ENCODE results near the gene EGFLAM. TPM values are rescaled to one million over a fixed set of nuclear protein-coding genes. Genes with fewer than 3 reads are reported as not detected.

Gene EGFLAM
- total and polyA plus RNA-seq, 2 experiments from 2014 or later = 6.5 to 9.0 TPM

DNA sequence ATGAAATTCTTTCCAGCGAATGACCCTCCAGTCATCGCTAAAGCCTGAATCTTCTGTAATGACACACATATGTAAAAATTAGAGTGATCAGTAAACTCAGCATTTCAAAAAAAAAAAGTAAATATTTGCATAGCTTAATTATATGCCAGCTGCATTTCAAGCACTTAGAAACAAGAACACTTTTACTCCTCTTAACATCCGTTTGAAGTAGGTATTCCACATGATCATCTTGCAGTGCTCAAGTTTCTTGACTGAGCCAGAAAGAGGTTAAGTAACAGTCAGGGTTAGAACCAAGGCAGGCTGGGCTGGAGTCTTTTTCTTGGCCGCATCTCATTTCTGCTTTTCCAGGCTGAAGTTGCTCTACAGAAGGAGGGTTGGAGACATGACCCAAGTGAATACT, 27.6 kb downstream of the EGFLAM start:
- no peak overlapping the region for H3K4me3 ChIP-seq
- 80% methylated on average over 4 of the region's 4 CpGs for WGBS (ENCODE audit: low lambda C conversion rate, missing lambda C conversion rate)
- no peaks in the 10 kb centered on the region for H3K4me1 ChIP-seq (ENCODE audit: insufficient read depth)
- H3K36me3 ChIP-seq (replicated peaks; ENCODE audit: insufficient read depth, low read depth) = no peaks in the 10 kb centered on the region
- TF ChIP-seq, protein P1, sequence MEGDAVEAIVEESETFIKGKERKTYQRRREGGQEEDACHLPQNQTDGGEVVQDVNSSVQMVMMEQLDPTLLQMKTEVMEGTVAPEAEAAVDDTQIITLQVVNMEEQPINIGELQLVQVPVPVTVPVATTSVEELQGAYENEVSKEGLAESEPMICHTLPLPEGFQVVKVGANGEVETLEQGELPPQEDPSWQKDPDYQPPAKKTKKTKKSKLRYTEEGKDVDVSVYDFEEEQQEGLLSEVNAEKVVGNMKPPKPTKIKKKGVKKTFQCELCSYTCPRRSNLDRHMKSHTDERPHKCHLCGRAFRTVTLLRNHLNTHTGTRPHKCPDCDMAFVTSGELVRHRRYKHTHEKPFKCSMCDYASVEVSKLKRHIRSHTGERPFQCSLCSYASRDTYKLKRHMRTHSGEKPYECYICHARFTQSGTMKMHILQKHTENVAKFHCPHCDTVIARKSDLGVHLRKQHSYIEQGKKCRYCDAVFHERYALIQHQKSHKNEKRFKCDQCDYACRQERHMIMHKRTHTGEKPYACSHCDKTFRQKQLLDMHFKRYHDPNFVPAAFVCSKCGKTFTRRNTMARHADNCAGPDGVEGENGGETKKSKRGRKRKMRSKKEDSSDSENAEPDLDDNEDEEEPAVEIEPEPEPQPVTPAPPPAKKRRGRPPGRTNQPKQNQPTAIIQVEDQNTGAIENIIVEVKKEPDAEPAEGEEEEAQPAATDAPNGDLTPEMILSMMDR (IDR thresholded peaks at IDR 0.05; ENCODE audit: poor library complexity) = no peak
- TF ChIP-seq EZH2 (IDR thresholded peaks at IDR 0.05; ENCODE audit: borderline replicate concordance) = no peak
- TF ChIP-seq EZH2phosphoT487 (IDR thresholded peaks at IDR 0.05; ENCODE audit: low read depth, severe bottlenecking, unreplicated experiment) = no peak
- H3K9me3 ChIP-seq (ENCODE audit: low read depth) = no peaks in the 10 kb centered on the region
- H3K9me2 ChIP-seq (replicated peaks; ENCODE audit: insufficient read depth) = no peaks in the 10 kb centered on the region
- DNase-seq (ENCODE audit: low spot score) = no peak
- H3K27ac ChIP-seq = no peak overlapping the region
- no peak overlapping the region for H2AFZ ChIP-seq
- H3K4me2 ChIP-seq = no peak overlapping the region
- no peaks in the 10 kb centered on the region for H3K79me2 ChIP-seq
- no peaks in the 10 kb centered on the region for H3K27me3 ChIP-seq
- no peaks in the 10 kb centered on the region for H4K20me1 ChIP-seq (ENCODE audit: insufficient read depth, poor library complexity, severe bottlenecking)

DNA sequence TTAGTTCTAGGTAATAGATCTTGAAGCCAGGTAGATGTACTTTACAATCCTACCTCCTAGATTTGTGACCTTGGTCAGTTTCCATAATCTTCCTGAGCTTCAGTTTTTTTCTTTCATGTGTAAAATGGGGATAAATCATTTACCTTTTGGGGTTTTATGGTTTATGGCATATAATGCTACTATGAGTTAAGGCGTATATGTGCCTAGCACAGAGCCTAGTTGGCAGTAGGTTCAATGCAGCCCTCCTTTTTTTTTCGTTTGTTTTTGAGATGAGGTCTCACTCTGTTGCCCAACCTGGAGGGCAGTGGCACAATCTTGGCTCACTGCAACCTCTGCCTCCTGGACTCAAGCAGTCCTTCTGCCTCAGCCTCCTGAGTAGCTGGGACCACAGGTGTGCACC, 28.8 kb downstream of the EGFLAM start:
- no peaks in the 10 kb centered on the region for H3K36me3 ChIP-seq (replicated peaks; ENCODE audit: insufficient read depth, low read depth)
- no peak overlapping the region for H3K27ac ChIP-seq
- H3K27me3 ChIP-seq = no peaks in the 10 kb centered on the region
- H4K20me1 ChIP-seq (ENCODE audit: insufficient read depth, poor library complexity, severe bottlenecking) = no peaks in the 10 kb centered on the region
- no peaks in the 10 kb centered on the region for H3K9me3 ChIP-seq (ENCODE audit: low read depth)
- no peaks in the 10 kb centered on the region for H3K9me2 ChIP-seq (replicated peaks; ENCODE audit: insufficient read depth)
- no peak for DNase-seq (ENCODE audit: low spot score)
- 85% methylated on average over 2 of the region's 2 CpGs for WGBS (ENCODE audit: low lambda C conversion rate, missing lambda C conversion rate)
- no peak overlapping the region for H3K4me3 ChIP-seq
- no peaks in the 10 kb centered on the region for H3K4me1 ChIP-seq (ENCODE audit: insufficient read depth)
- no peak for TF ChIP-seq EZH2phosphoT487 (IDR thresholded peaks at IDR 0.05; ENCODE audit: low read depth, severe bottlenecking, unreplicated experiment)
- no peak for TF ChIP-seq EZH2 (IDR thresholded peaks at IDR 0.05; ENCODE audit: borderline replicate concordance)
- TF ChIP-seq, protein P1 (IDR thresholded peaks at IDR 0.05; ENCODE audit: poor library complexity) = no peak
- H3K79me2 ChIP-seq = no peaks in the 10 kb centered on the region
- H3K4me2 ChIP-seq = no peak overlapping the region
- H2AFZ ChIP-seq = no peak overlapping the region

DNA sequence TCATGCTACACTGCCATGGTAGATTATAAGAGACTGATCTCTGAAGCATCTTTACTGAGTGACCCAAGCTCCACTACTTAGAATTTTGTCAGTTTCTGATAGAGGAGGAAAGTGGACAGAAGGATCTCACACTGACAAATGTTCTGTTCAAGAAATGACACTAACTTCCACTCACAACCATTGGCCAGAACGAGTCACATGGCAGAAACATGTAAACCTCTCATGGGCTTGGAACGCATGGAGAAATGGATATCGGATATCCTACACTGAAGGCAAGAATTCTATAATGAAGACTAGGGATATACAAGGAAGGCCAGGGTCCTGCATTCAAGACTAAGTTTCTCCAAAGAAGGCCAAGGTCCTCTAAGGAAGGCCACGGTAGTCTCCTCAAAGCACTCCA, 31.1 kb downstream of the EGFLAM start:
- Histone ChIP-seq H3K79me2 (no peaks in the 10 kb centered on the region), H4K20me1 (ENCODE audit: insufficient read depth, poor library complexity, severe bottlenecking) (no peaks in the 10 kb centered on the region), H3K9me3 (ENCODE audit: low read depth) (no peaks in the 10 kb centered on the region), H3K27me3 (no peaks in the 10 kb centered on the region), H2AFZ (no peak overlapping the region), H3K36me3 (replicated peaks; ENCODE audit: insufficient read depth, low read depth) (no peaks in the 10 kb centered on the region), H3K4me1 (ENCODE audit: insufficient read depth) (no peaks in the 10 kb centered on the region), H3K4me2 (no peak overlapping the region), H3K27ac (no peak overlapping the region), H3K9me2 (replicated peaks; ENCODE audit: insufficient read depth) (no peaks in the 10 kb centered on the region), H3K4me3 (no peak overlapping the region)
- no peak for DNase-seq (ENCODE audit: low spot score)
- TF ChIP-seq, protein P1 (IDR thresholded peaks at IDR 0.05; ENCODE audit: poor library complexity) = no peak
- TF ChIP-seq EZH2 (IDR thresholded peaks at IDR 0.05; ENCODE audit: borderline replicate concordance) (no peak), EZH2phosphoT487 (IDR thresholded peaks at IDR 0.05; ENCODE audit: low read depth, severe bottlenecking, unreplicated experiment) (no peak)
- 92% methylated on average over 4 of the region's 4 CpGs for WGBS (ENCODE audit: low lambda C conversion rate, missing lambda C conversion rate)
